H9 (cell line): ENCODE measurements around the gene KIAA1549. TPM values are rescaled to one million over a fixed set of nuclear protein-coding genes. Genes with fewer than 3 reads are reported as not detected.

Experiments
- DNase-seq: peaks from one replicate; pipeline ENCODE4 v3.0.0-alpha.2; 2017
- H2AFZ ChIP-seq: one replicate; pipeline ENCODE4 v1.6.1; 2013; ENCODE audit warnings: mild to moderate bottlenecking, low read length, control low read depth, moderate library complexity
- H2AK5ac ChIP-seq: 2 replicates; pipeline ENCODE4 v1.6.1; 2013; ENCODE audit warnings: low read length, control low read depth, mixed read lengths; ENCODE audit not compliant: insufficient read length
- H2BK120ac ChIP-seq: one replicate; pipeline ENCODE4 v1.6.1; 2013; ENCODE audit warnings: low read depth, mild to moderate bottlenecking, low read length, control low read depth, inconsistent platforms; ENCODE audit not compliant: poor library complexity, severe bottlenecking
- H2BK12ac ChIP-seq: 2 replicates; pipeline ENCODE4 v1.6.1; 2013; ENCODE audit warnings: low read length, control low read depth, mixed read lengths, low read depth; ENCODE audit not compliant: insufficient read length
- H2BK15ac ChIP-seq: 2 replicates; pipeline ENCODE4 v1.6.1; 2013; ENCODE audit warnings: low read depth, low read length, control low read depth
- H2BK20ac ChIP-seq: one replicate; pipeline ENCODE4 v1.6.1; 2013; ENCODE audit warnings: low read depth, mild to moderate bottlenecking, low read length, control low read depth, inconsistent platforms; ENCODE audit not compliant: poor library complexity, severe bottlenecking
- H2BK5ac ChIP-seq: 2 replicates; pipeline ENCODE4 v1.6.1; 2013; ENCODE audit warnings: low read length, control low read depth, mixed read lengths; ENCODE audit not compliant: insufficient read length
- H3K14ac ChIP-seq: 2 replicates; pipeline ENCODE4 v1.6.1; 2013; ENCODE audit warnings: low read length, control low read depth; ENCODE audit not compliant: insufficient read depth
- H3K18ac ChIP-seq: 2 replicates; pipeline ENCODE4 v1.6.1; 2013; ENCODE audit warnings: low read depth, mild to moderate bottlenecking, mixed read lengths, low read length, control low read depth; ENCODE audit not compliant: insufficient read length
- H3K23ac ChIP-seq: 2 replicates; pipeline ENCODE4 v1.6.1; 2013; ENCODE audit warnings: low read length, control low read depth, mixed read lengths, low read depth; ENCODE audit not compliant: insufficient read length
- H3K23me2 ChIP-seq: 2 replicates; pipeline ENCODE4 v1.6.1; 2013; ENCODE audit warnings: low read depth, mild to moderate bottlenecking, mixed read lengths, low read length, control low read depth; ENCODE audit not compliant: insufficient read length, poor library complexity, severe bottlenecking
- H3K27ac ChIP-seq: 2 replicates; pipeline ENCODE4 v1.5.1; 2013; ENCODE audit warnings: low read length, control low read depth, mixed read lengths, low read depth; ENCODE audit not compliant: insufficient read length
- H3K27me3 ChIP-seq: 2 replicates; pipeline ENCODE4 v1.6.1; 2013; ENCODE audit warnings: low read length, control low read depth, inconsistent platforms; ENCODE audit not compliant: insufficient read depth
- H3K4ac ChIP-seq: 2 replicates; pipeline ENCODE4 v1.6.1; 2013; ENCODE audit warnings: low read depth, mild to moderate bottlenecking, control low read depth, inconsistent platforms, low read length, moderate library complexity
- H3K4me1 ChIP-seq: 2 replicates; pipeline ENCODE4 v1.6.1; 2013; ENCODE audit warnings: low read length, control low read depth, inconsistent platforms; ENCODE audit not compliant: insufficient read depth
- H3K4me2 ChIP-seq: 2 replicates; pipeline ENCODE4 v1.6.1; 2013; ENCODE audit warnings: low read length, control low read depth, mixed read lengths; ENCODE audit not compliant: insufficient read length, insufficient read depth
- H3K56ac ChIP-seq: 2 replicates; pipeline ENCODE4 v1.6.1; 2013; ENCODE audit warnings: low read depth, mild to moderate bottlenecking, mixed read lengths, low read length, control low read depth; ENCODE audit not compliant: insufficient read length
- H3K79me1 ChIP-seq: 2 replicates; pipeline ENCODE4 v1.6.1; 2013; ENCODE audit warnings: low read depth, mild to moderate bottlenecking, moderate library complexity, low read length, control low read depth, inconsistent platforms; ENCODE audit not compliant: insufficient read depth, poor library complexity, severe bottlenecking
- H3K79me2 ChIP-seq: 2 replicates; pipeline ENCODE4 v1.6.1; 2013; ENCODE audit warnings: low read length, control low read depth, inconsistent platforms; ENCODE audit not compliant: insufficient read depth
- H3K9ac ChIP-seq: 2 replicates; pipeline ENCODE4 v1.6.1; 2013; ENCODE audit warnings: low read length, control low read depth, mixed read lengths; ENCODE audit not compliant: insufficient read length; ENCODE audit errors: extremely low read depth
- H3K9me3 ChIP-seq: one replicate; pipeline ENCODE4 v1.6.1; 2013; ENCODE audit warnings: low read depth, low read length, inconsistent platforms; ENCODE audit not compliant: control insufficient read depth
- H3T11ph ChIP-seq: one replicate; pipeline ENCODE4 v1.6.1; 2013; ENCODE audit warnings: mild to moderate bottlenecking, low read length, control low read depth, inconsistent platforms
- H4K20me1 ChIP-seq: one replicate; pipeline ENCODE4 v1.6.1; 2013; ENCODE audit not compliant: control insufficient read depth, insufficient read length, insufficient read depth
- H4K5ac ChIP-seq: 2 replicates; pipeline ENCODE4 v1.6.1; 2013; ENCODE audit warnings: low read depth, mild to moderate bottlenecking, mixed read lengths, low read length, control low read depth; ENCODE audit not compliant: insufficient read length
- H4K8ac ChIP-seq: replicated peaks from 2 replicates; pipeline ENCODE4 v1.6.1; 2013; ENCODE audit warnings: low read length, control low read depth, mixed read lengths, low read depth; ENCODE audit not compliant: insufficient read length
- H4K91ac ChIP-seq: 2 replicates; pipeline ENCODE4 v1.6.1; 2013; ENCODE audit warnings: low read depth, mild to moderate bottlenecking, moderate library complexity, mixed read lengths, low read length, control low read depth; ENCODE audit not compliant: insufficient read length
- H3K27ac Mint-ChIP-seq, 3 experiments: 2 replicates in 2 of 3; 3 replicates in 1 of 3; pipeline ENCODE4 v1.8.0; 2020 to 2021; ENCODE audit warnings: mixed read lengths in 3 of 3, mild to moderate bottlenecking in 1 of 3, moderate library complexity in 1 of 3
- H3K27me3 Mint-ChIP-seq: 2 replicates; pipeline ENCODE4 v1.8.0; 2021; ENCODE audit warnings: low read depth, mild to moderate bottlenecking, moderate library complexity, mixed read lengths
- H3K36me3 Mint-ChIP-seq, 3 experiments: 2 replicates in 2 of 3; 3 replicates in 1 of 3; pipeline ENCODE4 v1.8.0; 2020 to 2021; ENCODE audit warnings: low read depth in 3 of 3, mixed read lengths in 3 of 3; ENCODE audit not compliant: insufficient read depth in 1 of 3
- H3K4me1 Mint-ChIP-seq, 2 experiments: 2 replicates each; pipeline ENCODE4 v1.8.0; 2020; ENCODE audit warnings: mixed read lengths in 2 of 2
- H3K4me3 Mint-ChIP-seq, 2 experiments: 2 replicates in 1 of 2; 3 replicates in 1 of 2; pipeline ENCODE4 v1.8.0; 2020 to 2021; ENCODE audit warnings: mild to moderate bottlenecking in 2 of 2, mixed read lengths in 2 of 2, moderate library complexity in 1 of 2
- H3K9me3 Mint-ChIP-seq, 2 experiments: 2 replicates in 1 of 2; 3 replicates in 1 of 2; pipeline ENCODE4 v1.8.0; 2020; ENCODE audit warnings: mild to moderate bottlenecking in 2 of 2, mixed read lengths in 2 of 2, moderate library complexity in 1 of 2
- CTCF ChIP-seq: fragments of 200-600 bp; sonication (generic); conservative IDR thresholded peaks from 3 replicates; pipeline ENCODE4 v1.8.0; 2021; ENCODE audit warnings: antibody characterized with exemption, mild to moderate bottlenecking
- WGBS: extraction: QIAGEN DNeasy Blood & Tissue Kit; methylation state at CpG from one replicate; pipeline ENCODE4 v1.1.7; 2013; ENCODE audit warnings: missing lambda C conversion rate, low lambda C conversion rate, mixed read lengths; ENCODE audit not compliant: insufficient read length; ENCODE audit errors: extremely low coverage; 5-methylcytosine and 5-hydroxymethylcytosine counted together
- total RNA-seq: library from RNA; stranded (reverse); gene quantifications from 2 replicates; pipeline ENCODE4 v1.2.1, GENCODE V29; 2021

Gene KIAA1549
- total RNA-seq, 1 experiment from 2014 or later = 11.9 TPM

GRCh38 chr7:138887085-138887710 is 94.0 kb downstream of the KIAA1549 start:
- peaks cover 10 to 16% of the 10 kb centered on the region in 2 experiments for H3K4me1 Mint-ChIP-seq
- H3K4me2 ChIP-seq = no peak overlapping the region
- H3K4me1 ChIP-seq = no peaks in the 10 kb centered on the region
- H3K27me3 ChIP-seq = no peaks in the 10 kb centered on the region
- no peak overlapping the region for H3K23ac ChIP-seq
- no peak overlapping the region for H3K27ac ChIP-seq
- no peak overlapping the region for H3T11ph ChIP-seq
- H4K20me1 ChIP-seq = no peaks in the 10 kb centered on the region
- H2BK12ac ChIP-seq = no peak overlapping the region
- H3K27me3 Mint-ChIP-seq = no peaks in the 10 kb centered on the region
- H2BK5ac ChIP-seq = no peak overlapping the region
- no peak overlapping the region for H2BK120ac ChIP-seq
- H4K5ac ChIP-seq = no peak overlapping the region
- no peak overlapping the region for H4K8ac ChIP-seq
- peak overlapping the region in 1 of 3 experiments; percentile 85; a peak in 1 of 7 replicates for H3K27ac Mint-ChIP-seq
- no CpG with 5 or more reads among the region's 9 CpGs for WGBS
- H3K9me3 Mint-ChIP-seq = no peaks in the 10 kb centered on the region
- no peak overlapping the region for H3K14ac ChIP-seq
- no peaks in the 10 kb centered on the region for H3K79me1 ChIP-seq
- H3K4me3 Mint-ChIP-seq = no peak overlapping the region
- H4K91ac ChIP-seq = no peak overlapping the region
- no peak for DNase-seq
- no peak overlapping the region for H2BK15ac ChIP-seq
- no peaks in the 10 kb centered on the region for H3K9me3 ChIP-seq
- H3K79me2 ChIP-seq = no peaks in the 10 kb centered on the region
- H3K18ac ChIP-seq = no peak overlapping the region
- H3K56ac ChIP-seq = no peak overlapping the region
- H2AFZ ChIP-seq = no peak overlapping the region
- H2BK20ac ChIP-seq = no peak overlapping the region
- H3K9ac ChIP-seq = no peak overlapping the region
- H3K36me3 Mint-ChIP-seq = peaks cover 4 to 15% (median 9%) of the 10 kb centered on the region in 3 experiments; a peak in 5 of 7 replicates
- TF ChIP-seq CTCF = no peak
- no peaks in the 10 kb centered on the region for H3K23me2 ChIP-seq
- no peak overlapping the region for H3K4ac ChIP-seq
- H2AK5ac ChIP-seq = no peak overlapping the region
